HFFc6 (cell line): ENCODE data around the gene NHLRC4. TPM values are rescaled to one million over a fixed set of nuclear protein-coding genes. Genes with fewer than 3 reads are reported as not detected.

Experiments used
- DNase-seq: peaks from one replicate; pipeline ENCODE4 v3.0.0-alpha.2; 2018
- H3K27ac Mint-ChIP-seq: 2 replicates; pipeline ENCODE4 v1.8.0; 2020; ENCODE audit warnings: mild to moderate bottlenecking, mixed read lengths
- H3K27me3 Mint-ChIP-seq: 2 replicates; pipeline ENCODE4 v1.8.0; 2021; ENCODE audit warnings: mild to moderate bottlenecking, moderate library complexity, mixed read lengths; ENCODE audit not compliant: insufficient read depth
- H3K36me3 Mint-ChIP-seq: 2 replicates; pipeline ENCODE4 v1.8.0; 2021; ENCODE audit warnings: low read depth, mixed read lengths
- H3K4me1 Mint-ChIP-seq: 2 replicates; pipeline ENCODE4 v1.8.0; 2020; ENCODE audit warnings: low read depth, mixed read lengths
- H3K4me3 Mint-ChIP-seq: 2 replicates; pipeline ENCODE4 v1.8.0; 2020; ENCODE audit warnings: mild to moderate bottlenecking, moderate library complexity, mixed read lengths
- H3K9me3 Mint-ChIP-seq: 2 replicates; pipeline ENCODE4 v1.8.0; 2020; ENCODE audit warnings: mild to moderate bottlenecking, mixed read lengths
- CTCF ChIP-seq: fragments of 200-600 bp; sonication (generic); IDR thresholded peaks from 2 replicates; pipeline ENCODE4 v1.5.0; 2021; ENCODE audit warnings: antibody characterized with exemption, mild to moderate bottlenecking
- total RNA-seq, 6 experiments: library from RNA; stranded (reverse); fragmentation: NEBNext Ultra II Directional; extraction: Animal tissue kit (Norgen Biotek cat#: 25700); gene quantifications; 2 replicates in 1 of 6; 3 replicates in 5 of 6; pipeline ENCODE4 v1.2.3, GENCODE V29; 2021

Gene NHLRC4
- total RNA-seq, 6 experiments from 2014 or later = 0.24 to 0.58 (median 0.28) TPM; not detected in 1

GRCh38 chr16:521381-522210, 45.2 kb upstream of the NHLRC4 start:
- no peak for DNase-seq
- TF ChIP-seq CTCF = peak; percentile 33; the same call in 1 of the 2 replicates
- peaks cover 8% of the 10 kb centered on the region for H3K27me3 Mint-ChIP-seq
- H3K9me3 Mint-ChIP-seq = no peaks in the 10 kb centered on the region
- H3K27ac Mint-ChIP-seq = no peak overlapping the region
- H3K4me3 Mint-ChIP-seq = no peak overlapping the region
- H3K4me1 Mint-ChIP-seq = peaks cover 15% of the 10 kb centered on the region
- peaks cover 5% of the 10 kb centered on the region for H3K36me3 Mint-ChIP-seq

GRCh38 chr16:522320-523096, 44.3 kb upstream of the NHLRC4 start:
- H3K36me3 Mint-ChIP-seq = peaks cover 5% of the 10 kb centered on the region
- H3K4me1 Mint-ChIP-seq = peaks cover 17% of the 10 kb centered on the region
- H3K9me3 Mint-ChIP-seq = no peaks in the 10 kb centered on the region
- H3K27ac Mint-ChIP-seq = no peak overlapping the region; the same call in 1 of the 2 replicates
- H3K27me3 Mint-ChIP-seq = peaks cover 8% of the 10 kb centered on the region
- no peak for DNase-seq
- no peak for TF ChIP-seq CTCF
- no peak overlapping the region for H3K4me3 Mint-ChIP-seq

GRCh38 chr16:523097-523741, 43.6 kb upstream of the NHLRC4 start:
- Mint-ChIP-seq H3K27me3 (peaks cover 9% of the 10 kb centered on the region), H3K36me3 (peaks cover 5% of the 10 kb centered on the region), H3K27ac (no peak overlapping the region; the same call in 1 of the 2 replicates), H3K4me3 (no peak overlapping the region), H3K9me3 (no peaks in the 10 kb centered on the region), H3K4me1 (peaks cover 17% of the 10 kb centered on the region)
- DNase-seq = no peak
- TF ChIP-seq CTCF = no peak

DNA sequence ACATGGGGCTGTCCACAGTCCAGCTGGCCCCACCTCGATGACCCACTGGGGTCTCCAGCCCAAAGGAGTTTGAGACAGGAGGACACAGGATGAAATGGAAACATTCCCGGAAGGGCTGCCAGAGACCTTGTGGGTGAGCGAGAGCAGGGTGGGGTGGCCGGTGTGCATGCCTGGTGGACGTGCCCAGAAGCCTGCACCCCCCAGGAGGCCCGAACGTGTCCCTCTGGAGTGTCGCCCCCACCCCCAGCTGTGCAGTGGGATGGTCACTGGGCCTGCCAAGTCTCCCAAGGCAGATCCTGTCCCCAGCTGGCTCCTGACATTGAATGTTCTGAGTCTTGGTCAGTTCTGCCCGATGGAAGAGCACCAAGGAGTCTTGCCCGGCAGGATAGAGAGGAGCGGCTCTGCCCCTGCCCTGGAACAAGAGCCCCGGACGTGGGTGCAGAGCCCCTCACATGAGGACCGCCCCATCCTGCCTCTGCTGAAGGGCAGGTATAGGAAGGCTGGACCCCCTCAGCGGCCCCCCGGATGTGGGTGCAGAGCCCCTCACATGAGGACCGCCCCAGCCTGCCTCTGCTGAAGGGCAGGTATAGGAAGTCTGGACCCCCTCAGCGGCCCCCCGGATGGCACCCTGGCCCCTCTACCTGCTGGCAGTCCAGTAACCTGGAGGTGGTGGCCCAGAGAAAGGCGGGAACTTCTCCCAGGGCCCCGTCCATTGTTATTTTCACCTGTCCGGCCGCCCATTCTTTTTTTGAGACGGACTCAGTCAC, 42.3 kb upstream of the NHLRC4 start:
- peaks cover 8% of the 10 kb centered on the region for H3K36me3 Mint-ChIP-seq
- no peak for TF ChIP-seq CTCF
- H3K4me1 Mint-ChIP-seq = peaks cover 28% of the 10 kb centered on the region
- no peak for DNase-seq
- no peak overlapping the region; the same call in 1 of the 2 replicates for H3K27ac Mint-ChIP-seq
- peaks cover 14% of the 10 kb centered on the region for H3K27me3 Mint-ChIP-seq
- no peaks in the 10 kb centered on the region for H3K9me3 Mint-ChIP-seq
- no peak overlapping the region for H3K4me3 Mint-ChIP-seq

GRCh38 chr16:525123-525519, 41.7 kb upstream of the NHLRC4 start:
- Mint-ChIP-seq H3K27ac (peak overlapping the region; percentile 96), H3K4me3 (peak overlapping the region; percentile 91), H3K36me3 (peaks cover 8% of the 10 kb centered on the region), H3K27me3 (peaks cover 14% of the 10 kb centered on the region), H3K4me1 (peaks cover 35% of the 10 kb centered on the region), H3K9me3 (no peaks in the 10 kb centered on the region)
- TF ChIP-seq CTCF = no peak
- no peak for DNase-seq
